Measurements from ENCODE around the gene KATNBL1.
"Not testable (repeated sequence)": the region's sequence is repeated elsewhere in the genome, so short reads cannot be mapped to it uniquely, and the experiment has no call there.

DNA sequence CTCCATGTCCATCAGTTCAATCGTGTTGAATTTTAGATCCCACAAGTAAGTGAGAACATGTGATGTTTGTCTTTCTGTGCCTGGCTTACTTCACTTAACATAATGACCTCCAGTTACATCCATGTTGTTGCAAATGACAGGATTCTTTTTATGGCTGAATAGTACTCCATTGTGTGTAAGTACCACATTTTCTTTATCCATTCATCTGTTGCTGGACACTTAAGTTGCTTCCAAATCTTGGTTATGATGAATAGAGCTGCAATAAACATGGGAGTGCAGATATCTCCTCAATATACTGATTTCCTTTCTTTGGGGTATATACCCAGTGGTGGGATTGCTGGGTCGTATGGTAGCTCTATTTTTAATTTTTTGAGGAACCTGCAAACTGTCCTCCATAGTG is 89.5 kb downstream of the KATNBL1 start:
- TF ChIP-seq, protein P1, sequence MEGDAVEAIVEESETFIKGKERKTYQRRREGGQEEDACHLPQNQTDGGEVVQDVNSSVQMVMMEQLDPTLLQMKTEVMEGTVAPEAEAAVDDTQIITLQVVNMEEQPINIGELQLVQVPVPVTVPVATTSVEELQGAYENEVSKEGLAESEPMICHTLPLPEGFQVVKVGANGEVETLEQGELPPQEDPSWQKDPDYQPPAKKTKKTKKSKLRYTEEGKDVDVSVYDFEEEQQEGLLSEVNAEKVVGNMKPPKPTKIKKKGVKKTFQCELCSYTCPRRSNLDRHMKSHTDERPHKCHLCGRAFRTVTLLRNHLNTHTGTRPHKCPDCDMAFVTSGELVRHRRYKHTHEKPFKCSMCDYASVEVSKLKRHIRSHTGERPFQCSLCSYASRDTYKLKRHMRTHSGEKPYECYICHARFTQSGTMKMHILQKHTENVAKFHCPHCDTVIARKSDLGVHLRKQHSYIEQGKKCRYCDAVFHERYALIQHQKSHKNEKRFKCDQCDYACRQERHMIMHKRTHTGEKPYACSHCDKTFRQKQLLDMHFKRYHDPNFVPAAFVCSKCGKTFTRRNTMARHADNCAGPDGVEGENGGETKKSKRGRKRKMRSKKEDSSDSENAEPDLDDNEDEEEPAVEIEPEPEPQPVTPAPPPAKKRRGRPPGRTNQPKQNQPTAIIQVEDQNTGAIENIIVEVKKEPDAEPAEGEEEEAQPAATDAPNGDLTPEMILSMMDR (conservative IDR thresholded peaks at IDR 0.05; ENCODE audit: low read depth in 2 of 2) = not testable (repeated sequence)
- TF ChIP-seq STAT1, EZH2phosphoT487 (IDR thresholded peaks at IDR 0.05; ENCODE audit: unreplicated experiment): not testable (repeated sequence)
